Measurements from ENCODE around the gene MPZL1. TPM values are rescaled to one million over a fixed set of nuclear protein-coding genes. Genes with fewer than 3 reads are reported as not detected.
"Not testable (repeated sequence)": the region's sequence is repeated elsewhere in the genome, so short reads cannot be mapped to it uniquely, and the experiment has no call there.

Gene MPZL1
- total and polyA plus RNA-seq, 2 of the 13 experiments (the other 11 are each of a cell fraction or from before 2014, with no cell fraction given): 38.0 to 68.7 TPM

DNA sequence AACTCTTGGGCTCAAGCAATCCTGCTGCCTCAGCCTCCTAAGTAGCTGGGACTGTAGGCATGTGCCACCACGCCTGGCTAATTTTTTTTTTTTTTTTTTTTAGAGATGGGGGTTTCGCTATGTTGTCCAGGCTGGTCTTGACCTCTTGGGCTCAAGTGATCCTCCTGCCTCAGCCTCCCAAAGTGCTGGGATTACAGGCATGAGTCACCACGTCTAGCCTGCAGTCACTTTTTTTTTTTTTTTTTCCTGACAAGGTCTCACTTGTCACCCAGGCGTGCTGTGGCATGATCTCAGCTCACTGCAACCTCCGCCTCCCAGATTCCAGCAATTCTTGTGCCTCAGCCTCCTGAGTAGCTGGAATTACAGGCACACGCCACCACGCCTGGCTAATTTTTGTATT lies 19.3 kb downstream of the MPZL1 start:
- POLR2A ChIA-PET; H4K20me1 ChIP-seq (ENCODE audit: insufficient read depth, low read length); BruUV-seq (replicated peaks); H3K9me3 ChIP-seq (ENCODE audit: low read length); H2AFZ ChIP-seq (ENCODE audit: low read length); intact Hi-C loops (cut with micrococcal nuclease; ENCODE audit: unreplicated experiment); in situ Hi-C loops (cut with HindIII; ENCODE audit: extremely low pct_ligation_motif_present, low pct_unique_long_range_greater_than_20kb); FAIRE-seq; H3K36me3 ChIP-seq (replicated peaks in 1 of 2; ENCODE audit: control insufficient read depth in 1 of 2, insufficient read depth in 2 of 2, low read length in 2 of 2); H3K27ac ChIP-seq (ENCODE audit: extremely low read length, insufficient read depth, low read length); ATAC-seq; H3K4me3 ChIP-seq (replicated peaks in 1 of 3; ENCODE audit: insufficient read depth in 1 of 3, low read depth in 2 of 3, low read length in 3 of 3); H3K9ac ChIP-seq (ENCODE audit: insufficient read depth, low read depth, low read length); H3K27me3 ChIP-seq (ENCODE audit: control insufficient read depth in 1 of 2, insufficient read depth in 2 of 2, low read length in 2 of 2); CTCF ChIA-PET (ENCODE audit: low intra/inter-chr PET ratio, low total read pairs); H3K4me2 ChIP-seq (ENCODE audit: low read depth, low read length): not testable (repeated sequence)
- WGBS (ENCODE audit: low lambda C conversion rate): 92% methylated on average over 7 of the region's 7 CpGs
- Histone ChIP-seq H3K4me1 (ENCODE audit: insufficient read depth, low read length) (peaks cover 58% of the 10 kb centered on the region), H3K79me2 (ENCODE audit: insufficient read depth, low read length) (peaks cover 61% of the 10 kb centered on the region)
- peak; percentile 10 for DNase-seq (ENCODE audit: low spot score)
- peak; percentile 57; the same call in 1 of the 2 replicates for TF ChIP-seq ZNF12 (CRISPR knock-in tag; IDR thresholded peaks at IDR 0.05)
- TF ChIP-seq, protein P1, sequence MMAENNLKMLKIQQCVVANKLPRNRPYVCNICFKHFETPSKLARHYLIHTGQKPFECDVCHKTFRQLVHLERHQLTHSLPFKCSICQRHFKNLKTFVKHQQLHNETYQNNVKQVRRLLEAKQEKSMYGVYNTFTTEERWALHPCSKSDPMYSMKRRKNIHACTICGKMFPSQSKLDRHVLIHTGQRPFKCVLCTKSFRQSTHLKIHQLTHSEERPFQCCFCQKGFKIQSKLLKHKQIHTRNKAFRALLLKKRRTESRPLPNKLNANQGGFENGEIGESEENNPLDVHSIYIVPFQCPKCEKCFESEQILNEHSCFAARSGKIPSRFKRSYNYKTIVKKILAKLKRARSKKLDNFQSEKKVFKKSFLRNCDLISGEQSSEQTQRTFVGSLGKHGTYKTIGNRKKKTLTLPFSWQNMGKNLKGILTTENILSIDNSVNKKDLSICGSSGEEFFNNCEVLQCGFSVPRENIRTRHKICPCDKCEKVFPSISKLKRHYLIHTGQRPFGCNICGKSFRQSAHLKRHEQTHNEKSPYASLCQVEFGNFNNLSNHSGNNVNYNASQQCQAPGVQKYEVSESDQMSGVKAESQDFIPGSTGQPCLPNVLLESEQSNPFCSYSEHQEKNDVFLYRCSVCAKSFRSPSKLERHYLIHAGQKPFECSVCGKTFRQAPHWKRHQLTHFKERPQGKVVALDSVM (CRISPR knock-in tag; IDR thresholded peaks at IDR 0.05): peak; percentile 81
- peak; percentile 53 for TF ChIP-seq FOSL2 (CRISPR knock-in tag; IDR thresholded peaks at IDR 0.05)
- TF ChIP-seq, protein P2, sequence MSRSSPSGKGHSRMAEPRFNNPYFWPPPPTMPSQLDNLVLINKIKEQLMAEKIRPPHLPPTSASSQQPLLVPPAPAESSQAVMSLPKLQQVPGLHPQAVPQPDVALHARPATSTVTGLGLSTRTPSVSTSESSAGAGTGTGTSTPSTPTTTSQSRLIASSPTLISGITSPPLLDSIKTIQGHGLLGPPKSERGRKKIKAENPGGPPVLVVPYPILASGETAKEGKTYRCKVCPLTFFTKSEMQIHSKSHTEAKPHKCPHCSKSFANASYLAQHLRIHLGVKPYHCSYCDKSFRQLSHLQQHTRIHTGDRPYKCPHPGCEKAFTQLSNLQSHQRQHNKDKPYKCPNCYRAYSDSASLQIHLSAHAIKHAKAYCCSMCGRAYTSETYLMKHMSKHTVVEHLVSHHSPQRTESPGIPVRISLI (CRISPR knock-in tag; IDR thresholded peaks at IDR 0.05; ENCODE audit: borderline replicate concordance): peak; percentile 33; the same call in 1 of the 2 replicates
